ENCODE data around the gene CD53.

Gene CD53

GRCh38 chr1:110872366-110872744 is 593 bp upstream of the CD53 start:
- TF ChIP-seq CSRNP3 (CRISPR knock-in tag; IDR thresholded peaks at IDR 0.05) (no peak), POU6F1 (CRISPR knock-in tag; IDR thresholded peaks at IDR 0.05; ENCODE audit: borderline replicate concordance, low read depth) (no peak), PATZ1 (CRISPR knock-in tag; IDR thresholded peaks at IDR 0.05; ENCODE audit: borderline replicate concordance) (no peak), ARNTL (CRISPR knock-in tag; IDR thresholded peaks at IDR 0.05; ENCODE audit: borderline replicate concordance, low read depth) (no peak), ZNF70 (CRISPR knock-in tag; IDR thresholded peaks at IDR 0.05) (no peak), RARB (CRISPR knock-in tag; IDR thresholded peaks at IDR 0.05) (no peak), TSHZ2 (CRISPR knock-in tag; IDR thresholded peaks at IDR 0.05) (no peak), ZFP30 (CRISPR knock-in tag; IDR thresholded peaks at IDR 0.05) (no peak), PPARA (CRISPR knock-in tag; IDR thresholded peaks at IDR 0.05; ENCODE audit: borderline replicate concordance) (no peak), ZC3H10 (CRISPR knock-in tag; IDR thresholded peaks at IDR 0.05) (no peak)
- TF ChIP-seq, protein P1, sequence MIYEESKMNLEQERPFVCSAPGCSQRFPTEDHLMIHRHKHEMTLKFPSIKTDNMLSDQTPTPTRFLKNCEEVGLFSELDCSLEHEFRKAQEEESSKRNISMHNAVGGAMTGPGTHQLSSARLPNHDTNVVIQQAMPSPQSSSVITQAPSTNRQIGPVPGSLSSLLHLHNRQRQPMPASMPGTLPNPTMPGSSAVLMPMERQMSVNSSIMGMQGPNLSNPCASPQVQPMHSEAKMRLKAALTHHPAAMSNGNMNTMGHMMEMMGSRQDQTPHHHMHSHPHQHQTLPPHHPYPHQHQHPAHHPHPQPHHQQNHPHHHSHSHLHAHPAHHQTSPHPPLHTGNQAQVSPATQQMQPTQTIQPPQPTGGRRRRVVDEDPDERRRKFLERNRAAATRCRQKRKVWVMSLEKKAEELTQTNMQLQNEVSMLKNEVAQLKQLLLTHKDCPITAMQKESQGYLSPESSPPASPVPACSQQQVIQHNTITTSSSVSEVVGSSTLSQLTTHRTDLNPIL (CRISPR knock-in tag; IDR thresholded peaks at IDR 0.05; ENCODE audit: low read depth): no peak
- no peak for ATAC-seq

- ATAC-seq: no peak
- TF ChIP-seq TCF4 (CRISPR knock-in tag; IDR thresholded peaks at IDR 0.05; ENCODE audit: borderline replicate concordance) (no peak), ZNF565 (CRISPR knock-in tag; conservative IDR thresholded peaks at IDR 0.05; ENCODE audit: low read depth) (no peak), TOX (CRISPR knock-in tag; IDR thresholded peaks at IDR 0.05; ENCODE audit: borderline replicate concordance) (no peak), ZFP3 (CRISPR knock-in tag; IDR thresholded peaks at IDR 0.05) (no peak), ISL1 (CRISPR knock-in tag; IDR thresholded peaks at IDR 0.05) (no peak), CSDC2 (CRISPR knock-in tag; IDR thresholded peaks at IDR 0.05) (no peak)
These were observed 908 bp downstream of the CD53 start for GRCh38 chr1:110873856-110874255.

DNA sequence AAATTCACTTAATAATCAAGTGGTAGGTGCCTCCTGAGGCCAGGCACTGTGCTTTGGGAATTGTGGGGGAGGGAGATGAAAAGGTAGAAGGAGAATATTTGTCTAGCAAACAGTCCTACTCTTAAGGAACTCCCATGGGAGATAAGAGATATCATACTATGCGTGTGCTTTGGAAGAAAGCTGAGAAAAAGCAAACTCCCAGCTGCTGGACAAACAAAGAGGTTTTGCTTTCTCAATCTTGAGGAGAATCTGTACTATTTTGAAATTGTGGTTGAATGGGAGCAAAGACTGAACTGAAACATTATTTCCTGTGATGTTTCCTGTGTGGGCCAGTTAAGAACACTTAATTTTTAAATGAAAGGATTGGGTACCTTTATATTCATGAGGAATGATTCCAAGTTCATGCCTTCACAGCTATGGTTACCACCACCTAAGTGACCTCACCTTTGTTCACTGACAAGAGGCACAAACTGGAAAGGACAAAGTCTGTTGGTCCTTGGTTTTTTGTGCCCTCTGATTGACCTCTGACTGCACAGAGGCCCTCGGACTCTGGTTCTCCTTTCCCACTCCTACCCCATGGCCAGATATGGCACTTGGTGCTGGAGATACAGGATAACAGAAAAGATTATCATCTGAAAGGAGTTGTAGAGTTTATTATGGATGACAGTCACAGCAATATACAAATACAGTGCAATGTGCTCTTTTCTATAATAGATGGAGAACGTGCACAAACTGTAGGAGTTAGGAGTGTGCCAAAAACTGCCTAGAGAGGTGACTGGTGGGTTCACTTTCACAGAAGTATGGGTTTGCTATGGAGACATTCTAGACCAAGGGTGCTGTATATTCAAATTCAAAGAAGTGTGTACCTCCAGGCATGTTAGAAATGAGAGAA is 1.6 kb downstream of the CD53 start:
- no peak for ATAC-seq
- no peak for TF ChIP-seq BACH2 (CRISPR knock-in tag; IDR thresholded peaks at IDR 0.05; ENCODE audit: borderline replicate concordance)
- no peak for TF ChIP-seq ESRRG (CRISPR knock-in tag; IDR thresholded peaks at IDR 0.05)
- no peak for TF ChIP-seq ARNTL (CRISPR knock-in tag; IDR thresholded peaks at IDR 0.05; ENCODE audit: borderline replicate concordance, low read depth)
- no peak for TF ChIP-seq PATZ1 (CRISPR knock-in tag; IDR thresholded peaks at IDR 0.05; ENCODE audit: borderline replicate concordance)
- TF ChIP-seq PPARA (CRISPR knock-in tag; IDR thresholded peaks at IDR 0.05; ENCODE audit: borderline replicate concordance): no peak
- TF ChIP-seq POU6F1 (CRISPR knock-in tag; IDR thresholded peaks at IDR 0.05; ENCODE audit: borderline replicate concordance, low read depth): no peak
- TF ChIP-seq ZC3H10 (CRISPR knock-in tag; IDR thresholded peaks at IDR 0.05): no peak
- TF ChIP-seq TCF4 (CRISPR knock-in tag; IDR thresholded peaks at IDR 0.05; ENCODE audit: borderline replicate concordance): no peak
- TF ChIP-seq ZNF8 (CRISPR knock-in tag; IDR thresholded peaks at IDR 0.05): no peak
- TF ChIP-seq GLIS3 (CRISPR knock-in tag; IDR thresholded peaks at IDR 0.05): no peak
- TF ChIP-seq RARB (CRISPR knock-in tag; IDR thresholded peaks at IDR 0.05): no peak
- no peak for TF ChIP-seq ZFP30 (CRISPR knock-in tag; IDR thresholded peaks at IDR 0.05)
- TF ChIP-seq ZNF70 (CRISPR knock-in tag; IDR thresholded peaks at IDR 0.05): no peak
- TF ChIP-seq CSDC2 (CRISPR knock-in tag; IDR thresholded peaks at IDR 0.05): no peak
- TF ChIP-seq ZNF565 (CRISPR knock-in tag; conservative IDR thresholded peaks at IDR 0.05; ENCODE audit: low read depth): no peak
- no peak for TF ChIP-seq TOX (CRISPR knock-in tag; IDR thresholded peaks at IDR 0.05; ENCODE audit: borderline replicate concordance)
